GM18526 (cell line): Measurements from ENCODE around the gene USP2.

Experiments used
- POLR2A ChIP-seq: IDR thresholded peaks from 3 replicates; pipeline ENCODE4 v1.6.1; 2011; ENCODE audit not compliant: insufficient read length; ENCODE audit errors: extremely low read depth

Gene USP2

GRCh38 chr11:119305556-119306372 is 75.7 kb downstream of the USP2 start:
- TF ChIP-seq POLR2A: no peak
